Mammary epithelial cell (primary cell): ENCODE measurements around the gene KCNK1.

Source experiments
- EZH2 ChIP-seq: IDR thresholded peaks from 2 replicates; pipeline ENCODE4 v1.6.1; 2012; ENCODE audit warnings: low read length, inconsistent platforms, borderline replicate concordance
- TF ChIP-seq, protein P1 (sequence below), 2 donors: IDR thresholded peaks in 1 of 2; conservative IDR thresholded peaks in 1 of 2; 2 replicates each; pipeline ENCODE4 v1.5.1; 2011 to 2012; ENCODE audit warnings: inconsistent platforms in 2 of 2, low read length in 2 of 2, mild to moderate bottlenecking in 2 of 2, control low read depth in 1 of 2, low read depth in 1 of 2; ENCODE audit not compliant: insufficient read depth in 1 of 2; ENCODE audit errors: extremely low read depth in 1 of 2

- TF ChIP-seq, protein P1, sequence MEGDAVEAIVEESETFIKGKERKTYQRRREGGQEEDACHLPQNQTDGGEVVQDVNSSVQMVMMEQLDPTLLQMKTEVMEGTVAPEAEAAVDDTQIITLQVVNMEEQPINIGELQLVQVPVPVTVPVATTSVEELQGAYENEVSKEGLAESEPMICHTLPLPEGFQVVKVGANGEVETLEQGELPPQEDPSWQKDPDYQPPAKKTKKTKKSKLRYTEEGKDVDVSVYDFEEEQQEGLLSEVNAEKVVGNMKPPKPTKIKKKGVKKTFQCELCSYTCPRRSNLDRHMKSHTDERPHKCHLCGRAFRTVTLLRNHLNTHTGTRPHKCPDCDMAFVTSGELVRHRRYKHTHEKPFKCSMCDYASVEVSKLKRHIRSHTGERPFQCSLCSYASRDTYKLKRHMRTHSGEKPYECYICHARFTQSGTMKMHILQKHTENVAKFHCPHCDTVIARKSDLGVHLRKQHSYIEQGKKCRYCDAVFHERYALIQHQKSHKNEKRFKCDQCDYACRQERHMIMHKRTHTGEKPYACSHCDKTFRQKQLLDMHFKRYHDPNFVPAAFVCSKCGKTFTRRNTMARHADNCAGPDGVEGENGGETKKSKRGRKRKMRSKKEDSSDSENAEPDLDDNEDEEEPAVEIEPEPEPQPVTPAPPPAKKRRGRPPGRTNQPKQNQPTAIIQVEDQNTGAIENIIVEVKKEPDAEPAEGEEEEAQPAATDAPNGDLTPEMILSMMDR (conservative IDR thresholded peaks at IDR 0.05 in 1 of 2, IDR thresholded peaks at IDR 0.05 in 1 of 2; ENCODE audit: extremely low read depth in 1 of 2, insufficient read depth in 1 of 2, low read depth in 1 of 2, low read length in 2 of 2), result no peak
- no peak for TF ChIP-seq EZH2
Observed at GRCh38 chr1:233654658-233655280, 40.9 kb downstream of the KCNK1 start.
